HL-60 (cell line): ENCODE measurements around the gene MYBPC3.

Source experiments
- CTCF ChIP-seq: IDR thresholded peaks from one replicate; pipeline ENCODE4 v1.5.1; 2011; ENCODE audit warnings: low read length, control low read depth, inconsistent platforms; ENCODE audit not compliant: insufficient read depth
- REST ChIP-seq: IDR thresholded peaks from 2 replicates; pipeline ENCODE4 v1.6.1; 2012; ENCODE audit warnings: low read depth; ENCODE audit not compliant: insufficient replicate concordance

GRCh38 chr11:47333886-47334443 lies 18.5 kb downstream of the MYBPC3 start:
- TF ChIP-seq REST (no peak), CTCF (no peak)
